ENCODE measurements around the gene MR1. TPM values are rescaled to one million over a fixed set of nuclear protein-coding genes. Genes with fewer than 3 reads are reported as not detected.

Gene MR1
- total and polyA plus RNA-seq, 9 of the 15 experiments (the other 6 are each of a cell fraction or from before 2014, with no cell fraction given), result 9.7 to 21.7 (median 15.6) TPM

- TF ChIP-seq, protein P1, sequence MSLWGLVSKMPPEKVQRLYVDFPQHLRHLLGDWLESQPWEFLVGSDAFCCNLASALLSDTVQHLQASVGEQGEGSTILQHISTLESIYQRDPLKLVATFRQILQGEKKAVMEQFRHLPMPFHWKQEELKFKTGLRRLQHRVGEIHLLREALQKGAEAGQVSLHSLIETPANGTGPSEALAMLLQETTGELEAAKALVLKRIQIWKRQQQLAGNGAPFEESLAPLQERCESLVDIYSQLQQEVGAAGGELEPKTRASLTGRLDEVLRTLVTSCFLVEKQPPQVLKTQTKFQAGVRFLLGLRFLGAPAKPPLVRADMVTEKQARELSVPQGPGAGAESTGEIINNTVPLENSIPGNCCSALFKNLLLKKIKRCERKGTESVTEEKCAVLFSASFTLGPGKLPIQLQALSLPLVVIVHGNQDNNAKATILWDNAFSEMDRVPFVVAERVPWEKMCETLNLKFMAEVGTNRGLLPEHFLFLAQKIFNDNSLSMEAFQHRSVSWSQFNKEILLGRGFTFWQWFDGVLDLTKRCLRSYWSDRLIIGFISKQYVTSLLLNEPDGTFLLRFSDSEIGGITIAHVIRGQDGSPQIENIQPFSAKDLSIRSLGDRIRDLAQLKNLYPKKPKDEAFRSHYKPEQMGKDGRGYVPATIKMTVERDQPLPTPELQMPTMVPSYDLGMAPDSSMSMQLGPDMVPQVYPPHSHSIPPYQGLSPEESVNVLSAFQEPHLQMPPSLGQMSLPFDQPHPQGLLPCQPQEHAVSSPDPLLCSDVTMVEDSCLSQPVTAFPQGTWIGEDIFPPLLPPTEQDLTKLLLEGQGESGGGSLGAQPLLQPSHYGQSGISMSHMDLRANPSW (CRISPR knock-in tag; IDR thresholded peaks at IDR 0.05), result peak; percentile 77; the same call in 1 of the 2 replicates
- TF ChIP-seq ZBTB7A (IDR thresholded peaks at IDR 0.05; ENCODE audit: borderline replicate concordance, control insufficient read depth, low read depth, low read length), result peak; percentile 84; the same call in 1 of the 2 replicates
- TF ChIP-seq NR2C2 (CRISPR knock-in tag; IDR thresholded peaks at IDR 0.05), result peak; percentile 25
- TF ChIP-seq NR2C2 (tag; IDR thresholded peaks at IDR 0.05), result peak; percentile 45; the same call in 1 of the 2 replicates
- TF ChIP-seq CBFA2T2 (conservative IDR thresholded peaks at IDR 0.05), result peak; percentile 24; the same call in 1 of the 2 replicates
- TF ChIP-seq ZNF639 (CRISPR knock-in tag; conservative IDR thresholded peaks at IDR 0.05 in 1 of 2, IDR thresholded peaks at IDR 0.05 in 1 of 2), result no peak
- no peak for TF ChIP-seq ZEB2 (IDR thresholded peaks at IDR 0.05)
- no peak for TF ChIP-seq ZNF785 (CRISPR knock-in tag; IDR thresholded peaks at IDR 0.05)
- TF ChIP-seq ZNF384 (IDR thresholded peaks at IDR 0.05; ENCODE audit: low read depth, low read length), result no peak
- peak; percentile 70 for TF ChIP-seq CEBPB (tag; IDR thresholded peaks at IDR 0.05)
- peak in 1 of 2 experiments; percentile 80; a peak in 2 of 4 replicates for TF ChIP-seq KDM4B (IDR thresholded peaks at IDR 0.05; ENCODE audit: borderline replicate concordance in 2 of 2, low read depth in 1 of 2)
- TF ChIP-seq, protein P2, sequence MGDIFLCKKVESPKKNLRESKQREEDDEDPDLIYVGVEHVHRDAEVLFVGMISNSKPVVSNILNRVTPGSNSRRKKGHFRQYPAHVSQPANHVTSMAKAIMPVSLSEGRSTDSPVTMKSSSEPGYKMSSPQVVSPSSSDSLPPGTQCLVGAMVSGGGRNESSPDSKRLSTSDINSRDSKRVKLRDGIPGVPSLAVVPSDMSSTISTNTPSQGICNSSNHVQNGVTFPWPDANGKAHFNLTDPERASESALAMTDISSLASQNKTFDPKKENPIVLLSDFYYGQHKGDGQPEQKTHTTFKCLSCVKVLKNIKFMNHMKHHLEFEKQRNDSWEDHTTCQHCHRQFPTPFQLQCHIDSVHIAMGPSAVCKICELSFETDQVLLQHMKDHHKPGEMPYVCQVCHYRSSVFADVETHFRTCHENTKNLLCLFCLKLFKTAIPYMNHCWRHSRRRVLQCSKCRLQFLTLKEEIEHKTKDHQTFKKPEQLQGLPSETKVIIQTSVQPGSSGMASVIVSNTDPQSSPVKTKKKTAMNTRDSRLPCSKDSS (IDR thresholded peaks at IDR 0.05; ENCODE audit: low read depth, partially characterized antibody), result no peak
- no peak for TF ChIP-seq ZNF354B (CRISPR knock-in tag; IDR thresholded peaks at IDR 0.05)
Measured at GRCh38 chr1:181088079-181089016, 54.6 kb downstream of the MR1 start, which contains the start of gene IER5 (continued).
